SK-N-DZ (cell line): ENCODE measurements around the gene ZNF451.

ENCODE experiments used
- DNase-seq: peaks from one replicate; pipeline ENCODE4 v3.0.0-alpha.2; 2015; ENCODE audit warnings: low spot score

The ZNF451 gene

DNA sequence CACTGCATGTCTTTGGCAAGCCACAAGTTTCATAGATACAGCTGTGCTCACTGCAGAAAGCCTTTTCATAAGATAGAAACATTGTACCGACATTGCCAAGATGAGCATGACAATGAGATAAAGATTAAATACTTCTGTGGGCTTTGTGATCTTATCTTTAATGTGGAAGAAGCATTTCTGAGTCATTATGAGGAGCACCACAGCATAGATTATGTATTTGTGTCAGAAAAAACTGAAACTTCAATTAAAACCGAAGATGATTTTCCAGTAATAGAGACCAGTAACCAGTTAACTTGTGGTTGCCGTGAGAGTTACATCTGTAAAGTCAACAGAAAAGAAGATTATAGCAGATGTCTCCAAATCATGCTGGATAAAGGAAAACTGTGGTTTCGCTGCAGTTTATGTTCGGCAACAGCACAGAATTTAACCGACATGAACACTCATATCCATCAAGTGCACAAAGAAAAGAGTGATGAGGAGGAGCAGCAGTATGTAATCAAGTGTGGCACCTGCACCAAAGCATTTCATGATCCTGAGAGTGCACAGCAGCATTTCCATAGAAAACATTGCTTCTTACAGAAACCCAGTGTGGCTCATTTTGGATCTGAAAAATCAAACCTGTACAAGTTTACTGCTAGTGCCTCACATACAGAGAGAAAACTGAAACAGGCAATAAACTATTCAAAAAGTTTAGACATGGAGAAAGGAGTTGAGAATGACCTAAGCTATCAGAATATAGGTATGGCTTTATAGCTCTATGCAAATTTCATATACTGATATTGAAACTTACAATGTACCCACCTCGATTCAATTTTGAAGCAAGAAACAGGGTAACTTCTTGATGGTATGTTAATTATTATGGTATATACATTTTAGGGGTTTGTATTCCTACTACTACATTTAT, 58.2 kb downstream of the ZNF451 start:
- DNase-seq, result no peak

DNA sequence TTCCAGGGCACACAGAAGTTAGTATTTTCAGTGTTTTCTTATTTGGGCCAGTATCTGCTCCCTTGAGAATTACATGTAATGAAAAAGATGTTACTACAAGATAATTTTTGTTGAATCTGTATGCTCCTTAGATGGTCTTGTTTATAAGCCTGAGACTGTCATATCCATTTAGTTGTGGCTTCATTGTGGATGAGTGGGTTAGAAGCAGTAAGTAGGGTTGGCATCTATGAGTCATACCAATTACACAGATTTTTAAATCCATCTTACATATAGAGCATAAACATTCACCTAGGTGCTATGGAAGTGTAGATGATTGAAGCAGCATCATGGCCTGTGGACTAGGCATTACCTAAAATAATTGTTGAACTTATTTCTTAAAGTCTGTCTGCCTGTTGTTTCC, 68.7 kb downstream of the ZNF451 start:
- DNase-seq, result no peak

DNA sequence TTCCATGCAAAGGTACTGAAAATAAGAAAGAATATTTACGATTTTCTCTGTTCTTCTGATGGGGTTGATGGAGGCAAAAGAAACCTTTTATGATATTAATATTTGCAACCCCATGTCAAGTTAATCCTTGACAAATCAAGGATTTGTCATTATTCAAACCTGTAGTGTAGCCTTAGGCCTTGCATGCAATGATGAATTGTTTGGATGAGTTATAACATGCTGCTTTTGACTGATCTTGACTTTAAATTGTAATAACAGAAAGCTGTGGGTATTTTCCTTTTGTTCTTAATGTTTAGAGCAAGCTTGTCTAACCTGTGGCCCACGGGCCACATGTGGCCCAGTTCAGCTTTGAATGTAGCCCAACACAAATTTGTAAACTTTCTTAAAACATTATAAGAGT, 69.1 kb downstream of the ZNF451 start:
- no peak for DNase-seq

DNA sequence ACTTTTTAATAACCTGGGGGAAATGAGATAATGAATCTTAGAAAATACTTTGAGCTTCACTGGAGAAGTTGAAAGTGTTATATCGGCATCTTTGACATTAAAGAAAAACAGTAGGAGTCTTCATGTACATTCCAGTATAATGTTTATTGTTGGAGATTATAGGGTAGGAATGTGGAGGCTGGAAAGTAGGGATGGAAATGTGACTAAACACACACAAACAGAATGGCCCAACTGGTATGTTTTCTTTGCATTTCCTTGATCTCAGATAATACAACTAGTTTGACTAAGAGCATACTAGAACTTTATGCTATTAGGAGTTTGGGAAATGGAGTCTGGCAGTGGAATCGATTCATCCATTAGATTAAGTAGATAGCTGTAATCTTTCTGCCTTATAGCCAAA, 72.0 kb downstream of the ZNF451 start:
- no peak for DNase-seq

DNA sequence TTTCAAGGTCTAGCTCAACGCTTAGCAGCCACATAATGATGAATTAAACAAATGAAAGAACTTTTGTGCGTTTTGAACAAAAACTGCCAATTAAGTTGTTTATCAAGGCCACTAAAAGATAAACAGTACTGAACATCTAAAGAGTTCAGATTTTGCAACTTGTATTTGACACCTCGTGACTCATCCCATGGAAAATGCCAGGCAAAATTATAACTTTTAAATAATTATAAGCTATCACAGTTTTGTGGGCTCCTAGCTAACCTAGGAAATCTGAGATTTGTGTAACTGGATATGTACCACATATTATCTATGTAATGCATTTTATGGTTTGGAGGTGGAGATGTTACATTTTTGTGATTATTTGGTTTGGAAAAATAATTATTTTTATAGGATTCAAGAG, 72.5 kb downstream of the ZNF451 start:
- DNase-seq, result no peak

DNA sequence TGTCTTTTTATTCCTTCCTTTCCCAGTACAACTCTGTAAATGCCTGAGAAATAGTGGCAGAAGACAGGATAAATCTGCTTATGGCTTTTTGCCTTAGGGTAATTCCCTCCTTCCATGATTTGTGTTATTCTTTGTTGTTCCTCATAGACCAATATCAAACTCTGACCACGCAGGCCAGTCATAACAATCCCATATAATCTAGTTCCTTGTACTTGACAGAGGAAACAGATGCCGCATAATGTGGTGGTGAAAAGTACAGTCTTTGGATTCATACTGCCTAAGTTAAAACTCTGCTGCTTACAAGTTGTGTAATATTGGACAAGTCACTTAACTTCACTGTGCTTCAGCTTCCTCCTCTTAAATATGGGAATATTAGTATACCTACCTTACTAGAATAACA, 74.0 kb downstream of the ZNF451 start:
- DNase-seq, result no peak

DNA sequence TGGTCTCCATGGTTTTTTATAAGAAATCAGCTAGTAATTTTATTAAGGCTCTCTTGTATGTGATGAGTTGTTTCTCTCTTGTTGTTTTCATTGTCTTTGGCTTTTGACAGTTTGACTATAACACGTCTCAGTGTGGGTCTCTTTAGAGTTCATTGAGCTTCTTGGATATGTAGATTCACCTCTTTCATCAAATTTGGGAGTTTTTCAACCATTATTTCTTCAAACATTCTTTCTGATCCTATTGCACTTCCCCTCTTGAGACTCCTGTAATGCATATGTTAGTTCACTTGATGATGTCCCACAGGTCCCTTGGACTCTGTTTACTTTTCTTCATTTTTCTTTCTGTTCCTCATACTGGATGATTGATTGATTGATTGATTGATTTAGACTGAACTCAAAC, 75.1 kb downstream of the ZNF451 start:
- no peak for DNase-seq

DNA sequence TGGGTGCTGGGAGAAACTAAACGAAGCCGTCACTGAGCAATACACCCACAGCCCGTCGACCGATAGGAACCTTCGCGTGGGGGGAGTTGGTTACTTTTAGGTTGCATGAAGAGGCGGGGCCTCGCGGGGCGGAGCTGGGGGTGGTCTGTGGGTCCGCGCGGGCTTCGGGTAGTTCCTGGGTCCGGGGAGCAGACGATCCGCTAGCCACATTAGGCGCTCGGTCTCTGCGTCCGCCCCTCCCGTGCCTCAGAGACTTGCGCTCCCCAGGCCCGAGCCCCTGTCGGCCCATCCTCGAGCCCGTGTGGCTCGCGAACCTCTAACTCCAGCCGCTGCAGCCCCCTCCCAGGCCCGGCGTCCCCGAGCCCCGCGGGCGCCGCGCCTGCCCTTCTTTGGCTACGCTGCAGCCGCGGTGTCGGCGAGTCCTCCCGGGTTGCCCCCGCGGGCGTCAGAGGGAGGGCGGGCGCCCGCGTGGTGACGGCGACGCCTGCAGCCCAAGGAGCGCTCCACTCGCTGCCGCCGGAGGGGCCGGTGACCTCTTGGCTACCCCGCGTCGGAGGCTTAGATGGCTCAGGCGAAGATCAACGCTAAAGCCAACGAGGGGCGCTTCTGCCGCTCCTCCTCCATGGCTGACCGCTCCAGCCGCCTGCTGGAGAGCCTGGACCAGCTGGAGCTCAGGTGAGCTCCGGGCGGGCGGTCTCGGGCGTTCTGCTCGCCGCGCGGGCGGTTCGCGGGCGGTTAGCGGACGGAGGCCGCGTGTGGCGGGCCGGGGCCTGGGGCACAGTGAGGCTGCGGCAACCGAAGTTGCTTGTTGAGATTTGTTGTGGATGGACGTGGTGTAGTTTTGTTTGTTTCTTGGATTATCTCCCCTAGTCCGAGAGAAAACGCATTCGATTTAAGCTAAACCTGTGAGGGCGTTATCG, 82.4 kb downstream of the ZNF451 start, which contains the start of gene BAG2:
BAG2 (plus strand) TSS at position 191 of the 920 bp plus-strand sequence; CDS start at position 563, 372 bp downstream.
- DNase-seq, result peak; percentile 86

DNA sequence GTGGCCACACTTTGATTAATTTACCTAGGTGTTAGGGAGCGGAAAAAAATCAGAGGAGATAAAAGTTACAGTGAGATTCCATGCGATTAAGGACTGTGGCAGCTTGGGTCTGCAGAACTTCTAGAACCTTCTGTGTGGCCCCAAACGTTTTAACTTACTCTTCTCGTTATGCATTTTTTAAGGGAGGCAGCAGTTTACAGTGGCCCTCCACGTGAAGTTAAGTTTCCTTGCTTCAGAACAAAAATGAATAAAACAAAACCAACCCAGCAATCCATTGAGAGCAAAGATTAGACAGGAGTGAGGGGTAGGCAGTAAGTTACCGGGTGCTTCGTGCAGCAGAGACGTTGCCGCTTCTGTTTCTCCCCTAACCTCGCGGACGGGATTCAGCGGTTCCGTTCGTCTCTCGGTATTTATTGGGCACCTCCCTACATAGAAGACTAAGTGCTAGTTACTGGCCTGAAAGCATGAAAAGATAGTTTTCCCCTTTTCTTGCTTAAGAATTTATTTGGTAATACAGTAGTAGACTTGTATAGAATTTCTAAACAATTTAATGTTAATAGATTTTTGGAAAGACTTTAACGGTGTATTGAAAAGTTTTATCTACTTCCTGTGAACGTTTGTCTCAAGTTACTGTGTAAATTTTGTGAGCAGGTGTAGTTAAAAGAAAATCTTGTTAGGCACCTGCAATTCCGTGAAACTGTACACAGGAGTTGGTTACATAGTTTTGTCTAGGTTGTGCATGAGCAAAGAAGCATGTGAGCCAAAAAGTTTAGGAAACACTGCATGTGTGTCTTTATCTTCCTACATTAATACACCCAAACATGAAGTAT, 83.3 kb downstream of the ZNF451 start:
- DNase-seq, result no peak

DNA sequence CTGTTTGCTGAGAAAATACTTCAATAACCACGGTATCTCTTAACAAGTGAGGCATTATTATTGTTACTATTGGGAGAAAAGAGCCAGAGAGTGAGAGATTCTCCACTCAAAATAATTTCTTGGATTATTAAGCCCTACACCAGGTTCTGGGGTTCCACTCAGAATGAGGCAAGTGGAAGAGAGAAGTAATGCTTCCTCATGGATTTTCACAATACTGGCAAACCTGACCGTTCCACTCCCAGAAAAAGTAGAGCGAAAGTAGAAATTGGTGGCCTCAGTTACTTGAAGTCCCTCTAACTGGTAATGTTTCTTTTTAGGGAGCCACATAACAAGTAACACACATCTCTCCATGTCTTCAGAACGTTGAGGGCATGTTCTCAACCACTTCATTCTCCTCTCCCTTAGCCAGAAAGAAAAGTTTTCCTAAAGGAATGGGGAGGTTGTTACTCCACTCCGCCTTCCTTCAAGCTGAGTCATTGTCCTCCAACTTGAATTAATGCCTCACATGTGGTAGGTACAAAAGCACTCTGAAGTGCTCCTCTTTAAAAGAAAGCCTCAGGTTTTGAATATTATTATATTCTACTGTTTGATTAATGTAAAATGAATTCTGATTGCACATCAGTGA, 84.0 kb downstream of the ZNF451 start:
- no peak for DNase-seq

DNA sequence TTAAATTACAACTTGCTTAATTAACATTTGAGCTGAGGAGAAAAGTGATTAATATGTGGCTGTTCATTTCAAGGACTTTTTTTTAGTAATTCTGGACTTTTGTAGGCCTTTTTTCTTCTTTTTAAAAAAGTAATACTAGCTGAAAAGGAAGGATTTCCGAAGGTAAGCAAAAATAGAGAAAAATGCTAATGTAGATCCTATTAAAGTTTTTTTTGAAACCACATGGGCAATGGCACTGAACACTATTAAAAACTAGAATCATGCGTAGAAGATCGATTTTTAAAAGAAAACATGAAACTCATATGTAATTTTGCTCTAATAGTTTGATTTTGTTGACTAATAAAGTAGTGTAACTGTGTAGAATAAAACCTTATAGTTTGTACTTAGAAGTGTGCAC, 84.5 kb downstream of the ZNF451 start:
- no peak for DNase-seq

DNA sequence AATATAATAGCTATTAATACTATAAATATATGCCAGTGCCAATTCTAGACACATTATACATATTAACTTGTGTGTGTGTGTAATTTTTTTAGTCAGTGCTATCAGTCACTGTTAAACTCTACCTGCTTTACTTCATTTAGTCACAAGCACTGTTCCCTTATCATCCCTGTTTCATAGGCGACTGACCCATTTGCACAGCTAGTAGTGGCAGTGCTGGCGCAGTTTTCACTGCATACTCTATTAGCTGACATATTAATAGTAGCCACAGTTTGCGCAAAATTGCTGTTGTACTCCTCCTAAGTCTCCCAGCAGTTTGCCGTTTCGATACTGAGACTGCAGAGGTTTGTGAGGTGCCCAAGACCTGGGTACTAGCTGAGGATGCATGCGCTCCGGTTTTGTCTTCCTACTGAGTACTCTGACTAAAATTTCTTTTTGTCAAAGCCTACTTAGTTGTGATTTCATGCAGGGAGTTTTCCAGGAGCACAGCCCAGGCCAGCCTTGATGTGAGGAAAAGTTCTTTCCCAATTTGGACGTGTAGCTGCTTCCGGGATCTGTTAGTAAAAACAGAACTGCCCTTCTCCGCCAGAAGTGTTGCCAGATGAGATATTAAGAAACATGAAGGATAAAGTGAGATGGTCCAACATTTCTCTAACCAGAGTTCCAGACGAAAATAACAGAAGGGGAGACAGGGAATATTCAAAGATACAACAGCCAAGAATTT, 87.7 kb downstream of the ZNF451 start:
- DNase-seq, result no peak

DNA sequence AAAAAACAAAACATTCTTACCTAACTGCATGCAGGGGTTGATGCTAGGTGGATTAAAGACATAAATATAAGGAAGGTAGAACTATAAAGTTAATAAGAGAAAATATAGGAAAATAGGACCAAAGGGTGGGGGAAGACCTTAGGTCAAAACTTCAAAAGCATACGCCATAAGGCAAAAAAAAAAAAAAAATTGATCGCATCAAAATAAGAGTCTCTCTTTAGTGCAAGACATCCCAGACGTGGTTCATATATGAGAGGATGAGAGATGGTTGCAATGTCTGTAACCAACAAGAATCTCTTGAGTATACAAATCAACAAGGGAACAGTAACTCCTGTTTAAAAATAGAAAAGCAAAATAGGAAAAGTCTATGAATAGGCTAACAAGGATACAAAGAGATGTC, 90.6 kb downstream of the ZNF451 start:
- no peak for DNase-seq

DNA sequence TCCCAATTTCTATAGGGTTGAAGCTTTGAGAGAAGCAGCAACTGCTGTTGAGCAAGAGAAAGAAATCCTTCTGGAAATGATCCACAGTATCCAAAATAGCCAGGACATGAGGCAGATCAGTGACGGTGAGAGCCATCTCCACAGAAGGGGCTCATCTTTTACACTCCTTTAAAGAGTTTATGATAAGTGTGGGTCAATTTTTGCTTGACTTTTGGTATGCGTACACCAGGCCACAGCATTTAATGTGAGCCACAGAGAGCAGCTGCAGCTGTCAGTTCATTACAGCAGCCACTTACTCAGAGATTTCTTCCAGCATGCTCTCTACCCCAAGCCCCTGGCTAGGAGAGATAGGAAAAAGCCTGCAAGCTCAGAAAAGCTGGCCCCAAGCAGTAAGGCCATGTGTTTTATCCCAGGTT, 92.0 kb downstream of the ZNF451 start:
- DNase-seq, result no peak

DNA sequence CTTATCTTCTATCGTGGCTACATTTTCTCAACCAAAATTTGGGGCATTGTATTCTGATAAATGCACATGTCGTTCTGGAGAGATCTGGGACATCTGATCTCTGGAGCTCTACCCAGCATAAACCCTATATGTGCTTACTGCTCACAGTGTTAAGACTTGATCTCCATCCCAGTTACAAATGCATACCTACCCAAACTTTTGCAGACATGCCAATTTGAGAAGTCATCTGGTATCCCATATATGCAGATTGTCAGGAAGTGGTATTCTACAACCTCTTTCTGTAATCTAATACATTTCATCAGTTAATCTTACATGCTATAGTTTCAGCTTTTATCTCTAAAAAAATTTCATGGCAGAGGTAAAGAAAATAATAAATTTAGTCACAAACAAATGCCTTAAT, 93.3 kb downstream of the ZNF451 start:
- no peak for DNase-seq

DNA sequence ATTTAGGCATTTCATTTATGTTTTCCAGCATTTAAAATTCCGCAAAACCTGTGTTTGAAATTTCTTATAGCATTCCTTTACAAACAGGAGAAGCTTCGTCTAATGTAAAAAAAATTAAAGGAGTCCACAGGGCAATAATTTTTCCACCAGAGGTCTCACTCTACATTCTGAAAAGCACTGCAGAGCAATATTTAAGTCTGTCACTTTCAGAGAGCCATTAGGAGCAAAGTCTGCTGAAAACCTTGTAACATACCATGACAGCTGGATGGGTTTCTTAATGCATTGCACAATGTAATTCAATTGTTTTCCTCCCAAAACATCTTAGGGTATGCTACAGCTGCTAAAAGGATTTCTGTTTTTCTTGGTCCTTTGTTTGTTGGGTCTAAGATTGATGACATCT, 100.2 kb downstream of the ZNF451 start:
- no peak for DNase-seq

DNA sequence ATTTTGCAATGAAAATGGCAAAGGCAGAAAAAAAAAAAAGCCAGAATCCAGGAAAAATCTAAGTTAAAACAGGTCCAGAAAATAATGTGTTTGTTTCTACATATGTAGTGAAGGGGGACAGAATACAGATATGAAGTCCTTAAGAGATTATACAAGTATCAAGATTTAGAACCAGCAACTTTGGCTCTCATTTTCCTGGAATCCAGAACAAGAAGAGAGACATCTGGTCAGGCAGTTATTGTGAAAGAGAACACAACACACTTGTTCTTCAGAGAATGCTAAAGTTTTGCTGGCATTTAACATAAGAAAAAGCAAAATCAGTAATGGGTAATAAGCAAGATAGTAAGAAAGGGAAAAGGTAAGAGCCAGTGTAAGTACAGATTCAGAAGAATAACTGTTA, 103.2 kb downstream of the ZNF451 start:
- no peak for DNase-seq

DNA sequence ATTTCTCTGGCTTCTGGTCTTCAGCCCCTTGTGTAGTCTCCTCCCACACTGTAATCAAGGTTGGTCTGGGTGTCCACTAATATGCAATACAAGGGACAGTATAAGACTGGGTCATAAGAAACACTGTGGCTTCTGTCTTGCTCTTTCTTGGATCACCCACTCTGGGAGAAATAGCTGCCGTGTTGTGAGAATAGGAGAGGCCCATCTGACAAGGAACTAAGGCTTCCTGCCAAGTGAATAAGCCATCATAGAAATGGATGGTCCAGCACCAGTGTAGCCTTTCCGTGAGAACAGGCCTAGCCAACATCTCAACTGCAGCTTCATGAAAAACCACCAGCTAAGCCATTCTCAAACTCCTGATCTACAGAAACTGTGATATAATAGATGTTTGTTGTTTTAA, 105.5 kb downstream of the ZNF451 start:
- DNase-seq, result no peak

DNA sequence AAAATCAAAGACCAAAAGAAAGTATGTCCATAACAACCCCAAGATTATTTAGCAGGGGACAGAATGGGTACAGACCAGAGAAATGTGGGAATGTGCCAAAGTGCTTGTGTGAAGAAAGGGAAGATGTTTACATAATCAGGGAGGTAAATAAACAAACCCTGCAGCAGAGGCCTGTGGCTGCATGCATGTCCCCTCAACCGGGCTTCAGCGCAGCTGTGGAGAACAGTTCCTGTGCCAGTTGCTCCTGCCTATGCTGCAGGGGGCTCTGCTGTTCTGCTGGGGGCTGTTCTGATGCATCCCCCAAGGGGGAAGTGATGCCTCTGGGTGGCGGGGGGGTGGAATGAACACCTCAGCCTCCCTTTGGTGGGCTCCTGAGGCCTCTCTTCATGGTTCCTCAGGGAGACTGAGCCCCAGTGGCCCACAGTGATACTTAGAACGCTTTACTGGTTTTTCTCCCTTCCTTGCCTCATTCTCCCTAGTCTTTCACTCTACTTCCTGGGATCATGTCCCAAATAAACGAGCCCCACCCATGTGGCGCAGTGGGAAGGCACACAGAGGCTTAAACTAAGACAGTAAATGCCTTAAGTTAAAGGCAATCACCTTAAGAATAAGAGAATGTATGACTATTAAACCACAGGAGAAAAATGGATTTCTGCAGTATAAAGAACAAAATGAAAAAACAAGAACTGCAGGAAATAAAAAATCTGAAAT, 109.1 kb downstream of the ZNF451 start:
- no peak for DNase-seq

DNA sequence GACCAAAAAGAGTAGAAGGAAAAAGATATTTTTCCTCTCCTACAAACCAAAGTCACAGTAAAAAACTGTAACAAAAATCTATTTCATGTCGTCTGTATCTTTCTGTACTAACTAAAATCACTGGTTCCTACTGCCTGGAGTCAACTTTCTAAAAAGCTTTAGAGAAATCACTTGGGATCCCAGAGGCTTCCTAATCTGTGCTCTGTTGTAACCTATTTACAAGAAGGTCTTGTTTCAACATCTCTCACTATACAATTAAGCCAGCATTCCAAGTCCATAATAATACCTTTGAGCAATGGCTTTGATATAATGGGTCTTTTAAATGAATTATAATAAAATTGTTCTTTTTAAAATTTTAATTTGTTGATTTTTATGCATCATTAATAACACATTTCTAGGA, 111.7 kb downstream of the ZNF451 start:
- DNase-seq, result no peak
